ENCODE data around the gene FAAH. TPM values are rescaled to one million over a fixed set of nuclear protein-coding genes. Genes with fewer than 3 reads are reported as not detected.

FAAH gene
- total and polyA plus RNA-seq, 2 of the 4 experiments (the other 2 are of a cell fraction), result under 0.01 to 0.19 TPM

DNA sequence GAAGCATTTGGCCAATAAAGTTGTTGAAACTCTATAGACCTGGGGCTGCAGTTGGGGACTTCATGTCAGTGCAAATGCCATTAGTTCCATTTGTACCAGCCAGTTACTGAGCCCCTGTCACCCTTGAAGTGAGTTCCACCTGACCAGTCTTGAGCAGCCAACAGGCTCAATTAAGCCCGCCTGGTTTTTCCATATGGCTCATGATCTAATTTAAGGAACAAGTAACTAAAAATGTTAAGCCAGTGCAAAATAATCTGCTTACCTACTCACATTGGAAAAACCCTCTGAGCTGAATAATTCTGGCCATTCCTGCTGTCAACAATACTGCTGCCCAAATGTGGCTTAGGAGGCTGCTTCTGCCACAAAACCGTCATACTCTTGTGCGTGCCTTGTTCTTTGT, 32.0 kb upstream of the FAAH start:
- Histone ChIP-seq H3K4me1 (ENCODE audit: control insufficient read depth, insufficient read depth, low read length) (no peaks in the 10 kb centered on the region), H2BK20ac (ENCODE audit: low read depth, low read length) (no peak overlapping the region), H3K56ac (ENCODE audit: extremely low read depth, insufficient read depth, low read length) (no peak overlapping the region), H3K23ac (ENCODE audit: low read depth, low read length) (no peak overlapping the region), H3K9me3 (ENCODE audit: control insufficient read depth, insufficient read depth, low read length) (no peaks in the 10 kb centered on the region), H3K4me3 (ENCODE audit: insufficient read depth, low read depth, low read length) (no peak overlapping the region), H3K14ac (replicated peaks; ENCODE audit: low read depth, low read length) (no peak overlapping the region), H3K27ac (ENCODE audit: insufficient read depth, low read length) (no peak overlapping the region), H3K9me1 (ENCODE audit: insufficient read depth, low read length) (no peaks in the 10 kb centered on the region; the same call in 1 of the 2 replicates), H2AK9ac (replicated peaks; ENCODE audit: low read depth, low read length, poor library complexity) (no peak overlapping the region), H3K18ac (ENCODE audit: low read depth, low read length) (no peak overlapping the region), H3K79me1 (ENCODE audit: low read depth in 1 of 2, low read length in 2 of 2) (no peaks in the 10 kb centered on the region), H3K36me3 (ENCODE audit: control insufficient read depth, insufficient read depth, low read length) (peaks cover 36% of the 10 kb centered on the region), H4K20me1 (ENCODE audit: insufficient read depth, low read length) (no peaks in the 10 kb centered on the region), H4K91ac (ENCODE audit: insufficient read depth, low read depth, low read length) (no peak overlapping the region), H2BK120ac (ENCODE audit: low read depth, low read length) (no peak overlapping the region), H4K8ac (ENCODE audit: low read depth in 2 of 2, low read length in 2 of 2) (no peak overlapping the region), H2BK15ac (ENCODE audit: low read depth, low read length) (no peak overlapping the region), H3K4me2 (ENCODE audit: low read depth, low read length) (no peak overlapping the region), H2AK5ac (ENCODE audit: low read depth, low read length) (no peak overlapping the region), H3K27me3 (ENCODE audit: control insufficient read depth, insufficient read depth, low read length) (no peaks in the 10 kb centered on the region), H4K5ac (ENCODE audit: low read depth, low read length) (no peak overlapping the region), H2BK5ac (ENCODE audit: low read depth, low read length, poor library complexity, severe bottlenecking) (no peak overlapping the region), H3K9ac (ENCODE audit: low read depth, low read length) (no peak overlapping the region), H3K4ac (ENCODE audit: low read depth, low read length) (no peak overlapping the region), H2AFZ (replicated peaks; ENCODE audit: low read length, poor library complexity) (no peak overlapping the region)
- ChIA-PET CTCF (no interaction called here), POLR2A (ENCODE audit: unreplicated experiment) (no interaction called here)
- no peak for TF ChIP-seq MXI1 (IDR thresholded peaks at IDR 0.05; ENCODE audit: borderline replicate concordance, low read depth, low read length)
- TF ChIP-seq CHD1 (IDR thresholded peaks at IDR 0.05; ENCODE audit: low read depth, low read length), result no peak
- no peak for TF ChIP-seq NFE2L2 (IDR thresholded peaks at IDR 0.05; ENCODE audit: low read depth, low read length)
- TF ChIP-seq RCOR1 (IDR thresholded peaks at IDR 0.05; ENCODE audit: insufficient replicate concordance, low read length), result no peak
- TF ChIP-seq, protein P1, sequence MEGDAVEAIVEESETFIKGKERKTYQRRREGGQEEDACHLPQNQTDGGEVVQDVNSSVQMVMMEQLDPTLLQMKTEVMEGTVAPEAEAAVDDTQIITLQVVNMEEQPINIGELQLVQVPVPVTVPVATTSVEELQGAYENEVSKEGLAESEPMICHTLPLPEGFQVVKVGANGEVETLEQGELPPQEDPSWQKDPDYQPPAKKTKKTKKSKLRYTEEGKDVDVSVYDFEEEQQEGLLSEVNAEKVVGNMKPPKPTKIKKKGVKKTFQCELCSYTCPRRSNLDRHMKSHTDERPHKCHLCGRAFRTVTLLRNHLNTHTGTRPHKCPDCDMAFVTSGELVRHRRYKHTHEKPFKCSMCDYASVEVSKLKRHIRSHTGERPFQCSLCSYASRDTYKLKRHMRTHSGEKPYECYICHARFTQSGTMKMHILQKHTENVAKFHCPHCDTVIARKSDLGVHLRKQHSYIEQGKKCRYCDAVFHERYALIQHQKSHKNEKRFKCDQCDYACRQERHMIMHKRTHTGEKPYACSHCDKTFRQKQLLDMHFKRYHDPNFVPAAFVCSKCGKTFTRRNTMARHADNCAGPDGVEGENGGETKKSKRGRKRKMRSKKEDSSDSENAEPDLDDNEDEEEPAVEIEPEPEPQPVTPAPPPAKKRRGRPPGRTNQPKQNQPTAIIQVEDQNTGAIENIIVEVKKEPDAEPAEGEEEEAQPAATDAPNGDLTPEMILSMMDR (conservative IDR thresholded peaks at IDR 0.05; ENCODE audit: low read depth, low read length), result no peak
- TF ChIP-seq, protein P2, sequence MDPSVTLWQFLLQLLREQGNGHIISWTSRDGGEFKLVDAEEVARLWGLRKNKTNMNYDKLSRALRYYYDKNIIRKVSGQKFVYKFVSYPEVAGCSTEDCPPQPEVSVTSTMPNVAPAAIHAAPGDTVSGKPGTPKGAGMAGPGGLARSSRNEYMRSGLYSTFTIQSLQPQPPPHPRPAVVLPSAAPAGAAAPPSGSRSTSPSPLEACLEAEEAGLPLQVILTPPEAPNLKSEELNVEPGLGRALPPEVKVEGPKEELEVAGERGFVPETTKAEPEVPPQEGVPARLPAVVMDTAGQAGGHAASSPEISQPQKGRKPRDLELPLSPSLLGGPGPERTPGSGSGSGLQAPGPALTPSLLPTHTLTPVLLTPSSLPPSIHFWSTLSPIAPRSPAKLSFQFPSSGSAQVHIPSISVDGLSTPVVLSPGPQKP (IDR thresholded peaks at IDR 0.05; ENCODE audit: borderline replicate concordance, low read depth, low read length), result no peak
- TF ChIP-seq POLR2A (IDR thresholded peaks at IDR 0.05; ENCODE audit: low read depth, low read length), result no peak
- TF ChIP-seq FOS (IDR thresholded peaks at IDR 0.05; ENCODE audit: low read depth, low read length), result no peak
- TF ChIP-seq MAFK (IDR thresholded peaks at IDR 0.05; ENCODE audit: low read depth, low read length), result no peak
- TF ChIP-seq CEBPB (IDR thresholded peaks at IDR 0.05; ENCODE audit: low read depth, low read length), result no peak
- TF ChIP-seq, protein P3, sequence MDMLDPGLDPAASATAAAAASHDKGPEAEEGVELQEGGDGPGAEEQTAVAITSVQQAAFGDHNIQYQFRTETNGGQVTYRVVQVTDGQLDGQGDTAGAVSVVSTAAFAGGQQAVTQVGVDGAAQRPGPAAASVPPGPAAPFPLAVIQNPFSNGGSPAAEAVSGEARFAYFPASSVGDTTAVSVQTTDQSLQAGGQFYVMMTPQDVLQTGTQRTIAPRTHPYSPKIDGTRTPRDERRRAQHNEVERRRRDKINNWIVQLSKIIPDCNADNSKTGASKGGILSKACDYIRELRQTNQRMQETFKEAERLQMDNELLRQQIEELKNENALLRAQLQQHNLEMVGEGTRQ (IDR thresholded peaks at IDR 0.05; ENCODE audit: low read depth, low read length), result no peak
- TF ChIP-seq SMC3 (IDR thresholded peaks at IDR 0.05; ENCODE audit: low read depth, low read length), result no peak
- no peak for TF ChIP-seq RAD21 (IDR thresholded peaks at IDR 0.05; ENCODE audit: low read length)
- TF ChIP-seq BHLHE40 (IDR thresholded peaks at IDR 0.05; ENCODE audit: low read depth, low read length), result no peak
- TF ChIP-seq RFX5 (IDR thresholded peaks at IDR 0.05; ENCODE audit: low read depth, low read length), result no peak
- TF ChIP-seq MAZ (IDR thresholded peaks at IDR 0.05; ENCODE audit: borderline replicate concordance, low read depth, low read length), result no peak
- DNase-seq (no peak), ATAC-seq (ENCODE audit: low read depth) (no peak)
- in situ Hi-C loops (cut with MboI; ENCODE audit: low sequenced_read_pairs) (no loop called here), intact Hi-C loops (cut with micrococcal nuclease) (no loop called here), dilution Hi-C loops (cut with HindIII; ENCODE audit: low sequenced_read_pairs, unreplicated experiment) (no loop called here)
- no TSS peak for BruUV-seq (replicated peaks)
- WGBS, 2 experiments (ENCODE audit: extremely low coverage in 2 of 2, insufficient read length in 1 of 2), result 100% methylated on average over 1 of the region's 3 CpGs; no CpG with 5 or more reads in 1 of the 2 experiments
